HCT116 (cell line): Measurements from ENCODE around the gene GNB2.

ENCODE experiments used
- EZH2 ChIP-seq: fragments of 200-600 bp; sonication (generic); IDR thresholded peaks from 2 replicates; pipeline ENCODE4 v1.6.1; 2017; ENCODE audit warnings: antibody characterized with exemption, mixed run types
- JUND ChIP-seq: IDR thresholded peaks from 2 replicates; pipeline ENCODE4 v1.6.1; 2012
- POLR2A ChIP-seq: IDR thresholded peaks from 2 replicates; pipeline ENCODE4 v1.7.0; 2011; ENCODE audit warnings: borderline replicate concordance; ENCODE audit not compliant: insufficient read depth, insufficient read length; ENCODE audit errors: extremely low read depth
- SRF ChIP-seq: IDR thresholded peaks from 2 replicates; pipeline ENCODE4 v1.6.1; 2012; ENCODE audit warnings: low read depth
- TF ChIP-seq, protein P1 (sequence below), 3 experiments: fragments of 200-600 bp in 1 of 3; sonication (generic) in 1 of 3; IDR thresholded peaks in 2 of 3; conservative IDR thresholded peaks in 1 of 3; 2 replicates each; pipeline ENCODE4 v1.5.1; 2012 to 2017; ENCODE audit warnings: low read depth in 2 of 3, low read length in 2 of 3, antibody characterized with exemption in 1 of 3, borderline replicate concordance in 1 of 3, control low read depth in 1 of 3, mild to moderate bottlenecking in 1 of 3, mixed read lengths in 1 of 3, mixed run types in 1 of 3, moderate library complexity in 1 of 3; ENCODE audit not compliant: insufficient read depth in 1 of 3

DNA sequence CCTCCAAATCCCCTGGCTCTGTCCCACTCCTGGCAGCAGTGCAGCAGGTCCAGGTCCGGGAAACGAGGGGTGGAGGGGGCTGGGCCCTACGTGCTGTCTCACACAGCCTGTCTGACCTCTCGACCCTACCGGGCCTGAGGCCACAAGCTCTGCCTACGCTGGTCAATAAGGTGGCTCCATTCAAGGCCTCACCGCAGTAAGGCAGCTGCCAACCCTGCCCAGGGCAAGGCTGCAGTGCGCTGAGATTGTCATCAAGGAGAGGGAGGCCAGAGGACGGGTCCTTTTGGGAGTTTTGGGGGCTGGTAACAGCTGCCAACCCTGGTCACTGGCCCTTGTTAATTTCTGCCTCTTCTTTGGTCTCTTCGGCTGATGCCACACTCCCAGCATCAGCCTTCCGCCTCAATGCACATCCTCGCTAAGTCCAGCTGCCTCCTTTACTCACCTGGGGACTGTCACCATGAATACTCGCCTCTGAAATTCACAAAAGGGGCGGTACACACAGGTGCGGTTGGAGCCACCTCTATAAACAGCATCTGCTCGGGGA, 50.3 kb downstream of the GNB2 start:
- TF ChIP-seq, protein P1, sequence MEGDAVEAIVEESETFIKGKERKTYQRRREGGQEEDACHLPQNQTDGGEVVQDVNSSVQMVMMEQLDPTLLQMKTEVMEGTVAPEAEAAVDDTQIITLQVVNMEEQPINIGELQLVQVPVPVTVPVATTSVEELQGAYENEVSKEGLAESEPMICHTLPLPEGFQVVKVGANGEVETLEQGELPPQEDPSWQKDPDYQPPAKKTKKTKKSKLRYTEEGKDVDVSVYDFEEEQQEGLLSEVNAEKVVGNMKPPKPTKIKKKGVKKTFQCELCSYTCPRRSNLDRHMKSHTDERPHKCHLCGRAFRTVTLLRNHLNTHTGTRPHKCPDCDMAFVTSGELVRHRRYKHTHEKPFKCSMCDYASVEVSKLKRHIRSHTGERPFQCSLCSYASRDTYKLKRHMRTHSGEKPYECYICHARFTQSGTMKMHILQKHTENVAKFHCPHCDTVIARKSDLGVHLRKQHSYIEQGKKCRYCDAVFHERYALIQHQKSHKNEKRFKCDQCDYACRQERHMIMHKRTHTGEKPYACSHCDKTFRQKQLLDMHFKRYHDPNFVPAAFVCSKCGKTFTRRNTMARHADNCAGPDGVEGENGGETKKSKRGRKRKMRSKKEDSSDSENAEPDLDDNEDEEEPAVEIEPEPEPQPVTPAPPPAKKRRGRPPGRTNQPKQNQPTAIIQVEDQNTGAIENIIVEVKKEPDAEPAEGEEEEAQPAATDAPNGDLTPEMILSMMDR (IDR thresholded peaks at IDR 0.05 in 2 of 3, conservative IDR thresholded peaks at IDR 0.05 in 1 of 3; ENCODE audit: borderline replicate concordance in 1 of 3, insufficient read depth in 1 of 3, low read depth in 2 of 3, low read length in 2 of 3) = no peak
- no peak for TF ChIP-seq EZH2
- no peak for TF ChIP-seq POLR2A
- TF ChIP-seq JUND = no peak
- no peak for TF ChIP-seq SRF
